PC-9 (cell line): ENCODE results near the gene MYBPC3. TPM values are rescaled to one million over a fixed set of nuclear protein-coding genes. Genes with fewer than 3 reads are reported as not detected.

Source experiments
- BruUV-seq: library from RNA; stranded (reverse); fragments of 400-500 nt; replicated peaks from 2 replicates; lab custom pipeline; 2021; lab: Mats Ljungman, UMichigan
- CTCF ChIA-PET: fragments of 300-600 bp; sonication (Branson Sonifier 250); formaldehyde crosslinking; loops from one replicate; lab custom pipeline; 2022; ENCODE audit warnings: antibody characterized with exemption; lab: Charles Lee
- POLR2A ChIA-PET: fragments of 300-600 bp; sonication (Branson Sonifier 250); formaldehyde crosslinking; loops from one replicate; lab custom pipeline; 2022; ENCODE audit warnings: antibody characterized with exemption; ENCODE audit not compliant: unreplicated experiment; lab: Charles Lee
- DNase-seq, 2 experiments: peaks; one replicate each; pipeline versions ENCODE4 v3.0.0 to v3.0.0-alpha.2; 2015 to 2022; ENCODE audit warnings: mixed read lengths in 1 of 2
- H2AFZ ChIP-seq: fragments of 200-600 bp; sonication (generic); 2 replicates; pipeline ENCODE4 v1.8.1; 2017; ENCODE audit warnings: antibody characterized with exemption
- H3F3A ChIP-seq: fragments of 200-600 bp; sonication (generic); 2 replicates; pipeline ENCODE4 v1.8.1; 2017; ENCODE audit warnings: antibody characterized with exemption, mild to moderate bottlenecking, low read depth; ENCODE audit not compliant: insufficient read depth
- H3K27ac ChIP-seq: fragments of 200-600 bp; sonication (generic); 2 replicates; pipeline ENCODE4 v1.6.1; 2016; ENCODE audit warnings: mixed run types
- H3K27me3 ChIP-seq: fragments of 200-600 bp; sonication (generic); 2 replicates; pipeline ENCODE4 v1.6.1; 2016; ENCODE audit warnings: low read depth, mixed run types; ENCODE audit not compliant: insufficient read depth
- H3K36me3 ChIP-seq: fragments of 200-600 bp; sonication (generic); 2 replicates; pipeline ENCODE4 v1.6.1; 2016; ENCODE audit warnings: low read depth, mixed run types
- H3K4me1 ChIP-seq: fragments of 200-600 bp; sonication (generic); replicated peaks from 2 replicates; pipeline ENCODE4 v1.6.1; 2016; ENCODE audit warnings: mixed run types; ENCODE audit not compliant: insufficient read depth
- H3K4me2 ChIP-seq: fragments of 200-600 bp; sonication (generic); 2 replicates; pipeline ENCODE4 v1.6.1; 2017; ENCODE audit warnings: mixed run types
- H3K4me3 ChIP-seq: fragments of 200-600 bp; sonication (generic); 2 replicates; pipeline ENCODE4 v1.6.1; 2016; ENCODE audit warnings: mixed run types
- H3K79me2 ChIP-seq: fragments of 200-600 bp; sonication (generic); 2 replicates; pipeline ENCODE4 v1.6.1; 2017; ENCODE audit warnings: low read depth, mixed run types
- H3K9me2 ChIP-seq: fragments of 200-600 bp; sonication (generic); 2 replicates; pipeline ENCODE4 v1.8.1; 2017; ENCODE audit warnings: mild to moderate bottlenecking; ENCODE audit not compliant: insufficient read depth
- H3K9me3 ChIP-seq: fragments of 200-600 bp; sonication (generic); 2 replicates; pipeline ENCODE4 v1.8.1; 2016; ENCODE audit warnings: low read depth; ENCODE audit not compliant: insufficient read depth
- H4K20me1 ChIP-seq: fragments of 200-600 bp; sonication (generic); 2 replicates; pipeline ENCODE4 v1.8.1; 2017; ENCODE audit not compliant: insufficient read depth
- EZH2 ChIP-seq: fragments of 200-600 bp; sonication (generic); IDR thresholded peaks from 2 replicates; pipeline ENCODE4 v1.8.0; 2017; ENCODE audit warnings: antibody characterized with exemption, low read depth
- intact Hi-C: fragments of 100-400 bp; cut with micrococcal nuclease; formaldehyde crosslinking; loops from one replicate; pipeline ENCODE4 v1.10.0; 2022; ENCODE audit not compliant: unreplicated experiment
- total RNA-seq: library from RNA; stranded (reverse); gene quantifications from 2 replicates; pipeline ENCODE4 v1.2.3, GENCODE V29; 2021
- TF ChIP-seq, protein P1 (sequence below): fragments of 200-600 bp; sonication (generic); conservative IDR thresholded peaks from 2 replicates; pipeline ENCODE4 v1.6.1; 2017; ENCODE audit warnings: mixed run types, antibody characterized with exemption, mild to moderate bottlenecking, moderate library complexity

Gene MYBPC3
- total RNA-seq, 1 experiment from 2014 or later, result not detected

DNA sequence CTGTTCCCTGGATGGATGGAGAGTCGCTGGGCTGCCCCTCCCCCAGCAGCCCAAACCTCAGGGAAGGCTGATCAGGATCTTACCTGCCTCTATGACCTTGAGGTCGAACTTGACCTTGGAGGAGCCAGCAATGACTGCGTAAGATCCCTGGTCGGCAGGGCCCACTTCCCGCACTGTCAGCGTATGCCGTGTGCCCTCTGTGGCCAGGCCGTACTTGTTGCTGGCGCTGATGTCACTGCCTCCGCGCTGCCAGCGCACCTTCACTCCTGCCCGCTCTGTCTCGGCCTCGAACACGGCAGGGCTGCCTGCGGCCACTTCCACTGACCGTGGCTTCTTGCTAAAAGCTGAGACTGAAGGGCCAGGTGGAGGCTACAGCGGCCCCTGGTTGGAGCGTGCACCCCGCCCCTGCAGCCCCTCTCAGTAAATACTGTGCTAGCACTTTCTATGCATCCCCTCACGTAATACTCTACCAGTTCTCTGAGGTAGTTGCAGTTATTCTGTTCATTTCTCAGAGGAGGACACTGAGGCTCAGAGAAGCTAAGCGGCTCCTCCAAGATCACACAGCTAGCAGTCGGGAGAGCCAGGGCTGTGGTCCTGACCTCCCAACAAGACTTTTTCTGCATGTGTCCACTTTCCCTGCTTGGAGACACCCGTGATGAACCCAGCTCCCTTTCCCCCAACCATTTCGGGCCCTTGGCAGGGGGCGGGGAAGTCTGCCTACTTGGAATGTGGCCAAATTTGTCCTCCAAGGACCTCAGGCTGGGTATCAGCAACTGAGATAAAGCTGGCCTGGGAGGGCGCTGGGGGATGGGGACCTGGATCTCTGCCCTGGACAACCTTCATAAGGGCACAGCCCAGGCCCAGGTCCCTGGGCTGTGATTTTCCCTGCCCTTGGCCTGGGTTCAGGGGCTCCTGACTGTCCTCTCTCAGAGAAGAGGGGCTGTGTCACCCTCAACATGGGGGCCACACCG, 1.1 kb downstream of the MYBPC3 start:
- ChIA-PET POLR2A (no interaction called here), CTCF (no interaction called here)
- peaks cover 11% of the 10 kb centered on the region; the same call in 1 of the 2 replicates for H3F3A ChIP-seq
- BruUV-seq, result no TSS peak
- H3K4me3 ChIP-seq, result no peak overlapping the region
- no peaks in the 10 kb centered on the region for H3K79me2 ChIP-seq
- no peak overlapping the region for H2AFZ ChIP-seq
- intact Hi-C loops, result no loop called here
- H4K20me1 ChIP-seq, result no peaks in the 10 kb centered on the region
- TF ChIP-seq, protein P1, sequence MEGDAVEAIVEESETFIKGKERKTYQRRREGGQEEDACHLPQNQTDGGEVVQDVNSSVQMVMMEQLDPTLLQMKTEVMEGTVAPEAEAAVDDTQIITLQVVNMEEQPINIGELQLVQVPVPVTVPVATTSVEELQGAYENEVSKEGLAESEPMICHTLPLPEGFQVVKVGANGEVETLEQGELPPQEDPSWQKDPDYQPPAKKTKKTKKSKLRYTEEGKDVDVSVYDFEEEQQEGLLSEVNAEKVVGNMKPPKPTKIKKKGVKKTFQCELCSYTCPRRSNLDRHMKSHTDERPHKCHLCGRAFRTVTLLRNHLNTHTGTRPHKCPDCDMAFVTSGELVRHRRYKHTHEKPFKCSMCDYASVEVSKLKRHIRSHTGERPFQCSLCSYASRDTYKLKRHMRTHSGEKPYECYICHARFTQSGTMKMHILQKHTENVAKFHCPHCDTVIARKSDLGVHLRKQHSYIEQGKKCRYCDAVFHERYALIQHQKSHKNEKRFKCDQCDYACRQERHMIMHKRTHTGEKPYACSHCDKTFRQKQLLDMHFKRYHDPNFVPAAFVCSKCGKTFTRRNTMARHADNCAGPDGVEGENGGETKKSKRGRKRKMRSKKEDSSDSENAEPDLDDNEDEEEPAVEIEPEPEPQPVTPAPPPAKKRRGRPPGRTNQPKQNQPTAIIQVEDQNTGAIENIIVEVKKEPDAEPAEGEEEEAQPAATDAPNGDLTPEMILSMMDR, result no peak
- no peak for TF ChIP-seq EZH2
- H3K36me3 ChIP-seq, result no peaks in the 10 kb centered on the region
- no peak overlapping the region for H3K4me2 ChIP-seq
- peak in 1 of 2 experiments; percentile 24 for DNase-seq
- no peaks in the 10 kb centered on the region for H3K9me2 ChIP-seq
- no peak overlapping the region for H3K27ac ChIP-seq
- no peaks in the 10 kb centered on the region for H3K9me3 ChIP-seq
- H3K27me3 ChIP-seq, result peaks cover 10% of the 10 kb centered on the region
- H3K4me1 ChIP-seq, result no peaks in the 10 kb centered on the region

DNA sequence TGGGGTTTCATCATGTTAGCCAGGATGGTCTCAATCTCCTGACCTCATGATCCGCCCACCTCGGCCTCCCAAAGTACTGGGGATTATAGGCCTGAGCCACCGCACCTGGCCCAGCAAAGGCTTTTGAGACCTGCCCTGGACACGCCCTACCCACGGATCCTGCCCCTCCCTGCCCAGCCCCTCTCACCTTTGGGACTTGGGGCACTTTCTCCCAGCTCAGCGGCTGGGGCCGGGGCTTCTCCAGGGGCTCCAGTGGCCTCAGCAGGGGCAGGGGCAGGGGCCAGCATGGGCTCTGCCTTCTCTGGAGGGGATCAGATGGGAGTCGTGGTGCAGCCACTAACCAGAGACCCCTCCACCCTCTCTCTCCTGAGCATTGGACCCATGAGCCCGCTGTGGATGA, 2.2 kb downstream of the MYBPC3 start:
- Histone ChIP-seq H3K79me2 (no peaks in the 10 kb centered on the region), H3K36me3 (no peaks in the 10 kb centered on the region), H3K9me3 (no peaks in the 10 kb centered on the region), H4K20me1 (no peaks in the 10 kb centered on the region), H3K4me3 (no peak overlapping the region), H3K27me3 (peaks cover 22% of the 10 kb centered on the region), H3K4me2 (no peak overlapping the region), H3K27ac (no peak overlapping the region), H3K9me2 (no peaks in the 10 kb centered on the region), H2AFZ (no peak overlapping the region), H3F3A (no peaks in the 10 kb centered on the region; the same call in 1 of the 2 replicates), H3K4me1 (no peaks in the 10 kb centered on the region)
- TF ChIP-seq EZH2, result no peak
- TF ChIP-seq, protein P1, result no peak
- ChIA-PET CTCF (interaction anchor here (0.7 kb wide), 1 partner anchor 91 kb away, joined by 3 read pairs; no protein-coding TSS in a partner anchor), POLR2A (no interaction called here)
- intact Hi-C loops, result no loop called here
- peak in 1 of 2 experiments; percentile 23 for DNase-seq
- no TSS peak for BruUV-seq

DNA sequence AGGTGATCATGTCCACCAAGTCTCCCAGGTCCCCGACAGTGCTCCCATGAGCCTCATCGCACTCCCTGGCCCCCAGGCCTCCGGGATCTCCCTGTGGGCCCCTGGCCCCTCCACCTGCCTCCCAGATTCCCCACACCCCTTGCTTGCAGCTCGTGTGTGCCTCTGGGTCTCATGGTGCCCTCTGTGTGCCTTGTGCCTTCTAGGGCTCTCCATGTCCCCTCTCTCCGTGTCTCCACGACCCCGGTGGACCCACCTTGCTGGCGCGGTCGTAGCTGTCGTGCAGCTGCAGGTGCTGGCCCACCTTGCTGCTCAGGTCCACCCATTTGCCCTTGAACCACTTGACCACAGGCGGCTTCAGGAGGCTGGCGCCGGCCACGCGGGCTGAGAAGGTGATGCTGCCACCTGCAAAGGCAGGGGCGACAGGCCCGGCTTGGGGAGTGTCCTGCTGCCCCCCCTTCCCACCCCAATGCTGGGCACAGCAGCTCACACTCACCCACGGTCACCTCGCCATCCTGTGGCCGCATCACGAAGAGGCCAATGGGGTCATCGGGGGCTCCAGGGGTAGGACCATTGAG, 2.9 kb downstream of the MYBPC3 start:
- no peaks in the 10 kb centered on the region for H4K20me1 ChIP-seq
- no peaks in the 10 kb centered on the region for H3K9me2 ChIP-seq
- no peak overlapping the region for H2AFZ ChIP-seq
- no TSS peak for BruUV-seq
- intact Hi-C loops, result no loop called here
- ChIA-PET CTCF (interaction anchor here (0.5 kb wide), 1 partner anchor 49 kb away, joined by 6 read pairs; no protein-coding TSS in a partner anchor), POLR2A (no interaction called here)
- no peaks in the 10 kb centered on the region for H3F3A ChIP-seq
- peaks cover 26% of the 10 kb centered on the region for H3K27me3 ChIP-seq
- H3K9me3 ChIP-seq, result no peaks in the 10 kb centered on the region
- H3K27ac ChIP-seq, result no peak overlapping the region
- no peak for TF ChIP-seq EZH2
- TF ChIP-seq, protein P1, result no peak
- H3K79me2 ChIP-seq, result no peaks in the 10 kb centered on the region
- H3K36me3 ChIP-seq, result no peaks in the 10 kb centered on the region
- no peak overlapping the region for H3K4me3 ChIP-seq
- no peaks in the 10 kb centered on the region for H3K4me1 ChIP-seq
- H3K4me2 ChIP-seq, result no peak overlapping the region
- DNase-seq, result peak in 1 of 2 experiments; percentile 12
